Stomach (tissue), 9 donors: ENCODE measurements around the gene LEFTY1. TPM values are rescaled to one million over a fixed set of nuclear protein-coding genes. Genes with fewer than 3 reads are reported as not detected.

ENCODE experiments used
- DNase-seq, 2 donors: peaks; one replicate each; pipeline versions ENCODE4 v3.0.0 to v3.0.0-alpha.2; 2013 to 2019
- H3K27ac ChIP-seq, 5 donors: fragments of 200-600 bp in 4 of 5; sonication (generic) in 4 of 5; one replicate each; pipeline ENCODE4 v1.5.1; 2013 to 2019; ENCODE audit warnings: mild to moderate bottlenecking in 1 of 5, moderate library complexity in 1 of 5
- H3K27me3 ChIP-seq, 3 donors: fragments of 200-600 bp; sonication (generic); one replicate each; pipeline ENCODE4 v1.5.1; 2017 to 2019; ENCODE audit warnings: mixed run types in 1 of 3
- H3K36me3 ChIP-seq, 4 donors: fragments of 200-600 bp; sonication (generic); 1 replicate in 3 of 4; 2 replicates in 1 of 4; pipeline ENCODE4 v1.5.1; 2016 to 2019
- H3K4me1 ChIP-seq, 4 donors: fragments of 200-600 bp; sonication (generic); one replicate each; pipeline ENCODE4 v1.5.1; 2016 to 2019
- H3K4me3 ChIP-seq, 4 donors: fragments of 200-600 bp; sonication (generic) in 3 of 4; one replicate each; pipeline ENCODE4 v1.5.1; 2016 to 2019; ENCODE audit warnings: mild to moderate bottlenecking in 1 of 4
- H3K9me3 ChIP-seq, 4 donors: fragments of 200-600 bp; sonication (generic); one replicate each; pipeline ENCODE4 v1.5.1; 2016 to 2019
- EP300 ChIP-seq: sonication (generic); formaldehyde crosslinking; IDR thresholded peaks from one replicate; pipeline ENCODE4 v1.6.1; 2017; ENCODE audit warnings: antibody characterized with exemption
- POLR2A ChIP-seq, 4 donors: fragments of 450-650 bp; IDR thresholded peaks; one replicate each; pipeline ENCODE4 v1.6.1; 2016; ENCODE audit warnings: antibody characterized with exemption in 4 of 4, control low read depth in 2 of 4, mild to moderate bottlenecking in 1 of 4, moderate library complexity in 1 of 4
- POLR2AphosphoS5 ChIP-seq, 3 donors: sonication (generic); formaldehyde crosslinking; IDR thresholded peaks; one replicate each; pipeline ENCODE4 v1.6.1; 2016; ENCODE audit warnings: antibody characterized with exemption in 3 of 3
- WGBS, 5 donors: extraction: QIAGEN DNeasy Blood & Tissue Kit in 3 of 5; methylation state at CpG; one replicate each; pipeline versions ENCODE4 v1.1.5 to v1.1.7; 2013 to 2018; 5-methylcytosine and 5-hydroxymethylcytosine counted together
- intact Hi-C: fragments of 100-400 bp; cut with DNase I; formaldehyde crosslinking; loops from one replicate; pipeline ENCODE4 v1.15.1; 2023; ENCODE audit warnings: low total_unique reads
- polyA plus RNA-seq, 3 donors: library from polyadenylated mRNA; stranded (reverse); fragments of 200-250 nt; gene quantifications; one replicate each; pipeline ENCODE4 v1.2.3, GENCODE V29; 2013
- total RNA-seq, 5 donors: library from RNA; depleted of rRNA; stranded (reverse); fragments of >200 nt; gene quantifications; one replicate each; pipeline versions ENCODE4 v1.1.0 to v1.2.3, GENCODE V29; 2014 to 2016
- TF ChIP-seq, protein P1 (sequence below), 7 experiments: fragments of 450-650 bp in 4 of 7; fragments of 200-600 bp in 3 of 7; sonication (generic) in 3 of 7; IDR thresholded peaks; one replicate each; pipeline ENCODE4 v1.5.1; 2016 to 2019; ENCODE audit warnings: antibody characterized with exemption in 7 of 7, control low read depth in 2 of 7, mild to moderate bottlenecking in 1 of 7
- donor health status: healthy with polysubstance abuse.
- donor health status: Bipolar disorder and iron deficiency.
- donor health status: healthy.

LEFTY1 gene
- total and polyA plus RNA-seq, 8 donors = 0.37 to 499 (median 0.61) TPM; not detected in 3

DNA sequence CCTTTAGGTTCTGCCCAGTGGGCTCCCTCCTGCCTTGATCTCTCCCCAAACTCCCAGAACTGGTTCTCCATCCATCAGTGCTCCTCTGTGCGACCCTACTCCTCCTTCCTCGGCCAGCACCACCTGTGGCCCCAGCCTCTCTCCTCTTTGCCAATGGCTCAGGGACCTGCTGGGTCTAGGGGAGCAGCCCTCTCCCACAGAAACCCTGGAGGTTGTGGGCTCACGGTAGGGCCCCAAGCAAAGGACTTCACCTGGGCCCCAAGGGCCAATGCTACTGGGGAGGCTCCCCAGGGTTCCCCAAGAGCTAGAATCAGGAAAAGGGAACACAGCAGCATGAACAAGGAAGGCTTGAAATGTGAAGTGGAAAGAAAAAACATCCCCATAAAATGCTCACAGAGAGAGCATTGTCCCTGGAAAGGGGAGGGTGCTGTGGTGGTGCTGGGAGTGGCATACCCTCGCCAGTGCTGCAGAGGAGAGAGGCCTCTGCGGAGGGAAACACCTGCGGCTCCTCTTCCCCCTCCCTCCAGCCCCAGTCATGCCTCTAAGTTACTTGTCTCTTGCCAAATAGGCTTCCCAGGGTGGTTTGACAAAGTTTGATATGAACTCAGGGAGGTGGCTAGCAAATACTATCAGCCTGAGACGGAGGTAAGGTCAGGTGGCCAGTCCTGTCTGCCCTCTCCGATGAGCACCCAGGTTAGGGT, 9.3 kb downstream of the LEFTY1 start:
- no peaks in the 10 kb centered on the region for H3K27me3 ChIP-seq
- peak in 1 of 2 donors; percentile 84 for DNase-seq
- TF ChIP-seq POLR2AphosphoS5 (IDR thresholded peaks at IDR 0.05) = peak in 1 of 3 donors; percentile 6
- TF ChIP-seq, protein P1, sequence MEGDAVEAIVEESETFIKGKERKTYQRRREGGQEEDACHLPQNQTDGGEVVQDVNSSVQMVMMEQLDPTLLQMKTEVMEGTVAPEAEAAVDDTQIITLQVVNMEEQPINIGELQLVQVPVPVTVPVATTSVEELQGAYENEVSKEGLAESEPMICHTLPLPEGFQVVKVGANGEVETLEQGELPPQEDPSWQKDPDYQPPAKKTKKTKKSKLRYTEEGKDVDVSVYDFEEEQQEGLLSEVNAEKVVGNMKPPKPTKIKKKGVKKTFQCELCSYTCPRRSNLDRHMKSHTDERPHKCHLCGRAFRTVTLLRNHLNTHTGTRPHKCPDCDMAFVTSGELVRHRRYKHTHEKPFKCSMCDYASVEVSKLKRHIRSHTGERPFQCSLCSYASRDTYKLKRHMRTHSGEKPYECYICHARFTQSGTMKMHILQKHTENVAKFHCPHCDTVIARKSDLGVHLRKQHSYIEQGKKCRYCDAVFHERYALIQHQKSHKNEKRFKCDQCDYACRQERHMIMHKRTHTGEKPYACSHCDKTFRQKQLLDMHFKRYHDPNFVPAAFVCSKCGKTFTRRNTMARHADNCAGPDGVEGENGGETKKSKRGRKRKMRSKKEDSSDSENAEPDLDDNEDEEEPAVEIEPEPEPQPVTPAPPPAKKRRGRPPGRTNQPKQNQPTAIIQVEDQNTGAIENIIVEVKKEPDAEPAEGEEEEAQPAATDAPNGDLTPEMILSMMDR (IDR thresholded peaks at IDR 0.05) = no peak
- H3K9me3 ChIP-seq = no peaks in the 10 kb centered on the region
- WGBS, 5 donors = 37 to 56% (median 50%) methylated on average over 8 of the region's 8 CpGs
- H3K27ac ChIP-seq = peak overlapping the region; percentile 92 to 96 (median 95)
- peaks cover 64 to 85% (median 77%) of the 10 kb centered on the region in 4 donors for H3K4me1 ChIP-seq
- H3K36me3 ChIP-seq = peaks cover 2 to 28% (median 24%) of the 10 kb centered on the region in 4 donors
- H3K4me3 ChIP-seq = peak overlapping the region in 3 of 4 donors; percentile 17 to 80 (median 74)
- intact Hi-C loops = no loop called here

GRCh38 chr1:225878282-225878681, 10.7 kb downstream of the LEFTY1 start:
- TF ChIP-seq EP300 (no peak), POLR2AphosphoS5 (IDR thresholded peaks at IDR 0.05) (no peak)
- Histone ChIP-seq H3K27ac (peak overlapping the region; percentile 33 to 96 (median 92)), H3K9me3 (no peaks in the 10 kb centered on the region), H3K4me3 (no peak overlapping the region), H3K36me3 (peaks cover 14 to 42% (median 38%) of the 10 kb centered on the region in 4 donors), H3K4me1 (peaks cover 73 to 86% (median 83%) of the 10 kb centered on the region in 4 donors), H3K27me3 (no peaks in the 10 kb centered on the region)
- no peak for DNase-seq
- intact Hi-C loops = no loop called here
- 42 to 62% (median 56%) methylated on average over 4 of the region's 4 CpGs for WGBS, 5 donors

DNA sequence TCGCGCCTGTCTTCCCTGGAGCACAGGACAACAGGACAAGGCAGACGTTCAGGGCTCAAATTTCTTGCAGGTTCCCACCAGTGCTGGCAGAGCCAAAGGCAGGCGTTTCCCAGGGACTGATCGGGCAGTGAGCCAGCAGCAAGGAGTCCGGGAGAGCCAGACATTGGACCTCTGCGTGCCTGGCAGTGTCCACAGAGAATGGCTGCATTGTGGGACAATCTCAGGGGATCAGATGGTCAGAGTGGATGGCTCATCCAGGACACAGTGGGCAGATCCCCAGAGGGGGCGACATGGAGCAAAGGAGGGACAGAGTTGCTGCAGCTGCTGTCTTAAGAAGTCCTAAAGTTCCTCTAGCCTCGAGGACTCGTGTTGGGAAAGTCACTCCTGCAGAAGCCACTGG, 11.4 kb downstream of the LEFTY1 start:
- DNase-seq = peak; percentile 68 to 76
- Histone ChIP-seq H3K9me3 (no peaks in the 10 kb centered on the region), H3K4me1 (peaks cover 71 to 88% (median 81%) of the 10 kb centered on the region in 4 donors), H3K27me3 (no peaks in the 10 kb centered on the region), H3K36me3 (peaks cover 21 to 49% (median 45%) of the 10 kb centered on the region in 4 donors), H3K4me3 (peak overlapping the region in 1 of 4 donors; percentile 20), H3K27ac (peak overlapping the region; percentile 43 to 96 (median 92))
- WGBS, 5 donors = 16 to 26% (median 22%) methylated on average over 10 of the region's 10 CpGs
- intact Hi-C loops = no loop called here
- TF ChIP-seq, protein P1 (IDR thresholded peaks at IDR 0.05) = peak in 4 of 7 experiments; percentile 10 to 31 (median 22)
- TF ChIP-seq POLR2A (IDR thresholded peaks at IDR 0.05) (no peak), EP300 (no peak), POLR2AphosphoS5 (IDR thresholded peaks at IDR 0.05) (peak in 1 of 3 donors; percentile 18)

GRCh38 chr1:225876900-225877510, 11.9 kb downstream of the LEFTY1 start:
- TF ChIP-seq EP300 (no peak), POLR2A (IDR thresholded peaks at IDR 0.05) (no peak), POLR2AphosphoS5 (IDR thresholded peaks at IDR 0.05) (no peak)
- TF ChIP-seq, protein P1 (IDR thresholded peaks at IDR 0.05) = no peak
- 41 to 55% (median 46%) methylated on average over 8 to 12 of the region's 12 CpGs for WGBS, 5 donors
- peaks cover 21 to 55% (median 49%) of the 10 kb centered on the region in 4 donors for H3K36me3 ChIP-seq
- DNase-seq = no peak
- H3K27me3 ChIP-seq = no peaks in the 10 kb centered on the region
- intact Hi-C loops = no loop called here
- peak overlapping the region; percentile 43 to 96 (median 92) for H3K27ac ChIP-seq
- no peaks in the 10 kb centered on the region for H3K9me3 ChIP-seq
- peaks cover 71 to 90% (median 81%) of the 10 kb centered on the region in 4 donors for H3K4me1 ChIP-seq
- peak overlapping the region in 1 of 4 donors; percentile 20 for H3K4me3 ChIP-seq
